HG02938 (cell line): ENCODE measurements around the gene SOX30.
"Not testable (repeated sequence)": the region's sequence is repeated elsewhere in the genome, so short reads cannot be mapped to it uniquely, and the experiment has no call there.

Experiments
- ATAC-seq: cut with Tn5 transposase; IDR thresholded peaks from one replicate; pipeline ENCODE4 v1.9.1; 2021; ENCODE audit warnings: mild to moderate bottlenecking, moderate library complexity; ENCODE audit not compliant: unreplicated experiment

The SOX30 gene

GRCh38 chr5:157652377-157652692 lies at the start of gene SOX30:
Gene SOX30 (minus strand): TSS chr5:157652438. CDS start chr5:157652078, 360 bp downstream.
- no peak for ATAC-seq

GRCh38 chr5:157698674-157699073 lies 46.4 kb upstream of the SOX30 start:
- not testable (repeated sequence) for ATAC-seq

GRCh38 chr5:157696154-157696553 lies 43.9 kb upstream of the SOX30 start:
- not testable (repeated sequence) for ATAC-seq

DNA sequence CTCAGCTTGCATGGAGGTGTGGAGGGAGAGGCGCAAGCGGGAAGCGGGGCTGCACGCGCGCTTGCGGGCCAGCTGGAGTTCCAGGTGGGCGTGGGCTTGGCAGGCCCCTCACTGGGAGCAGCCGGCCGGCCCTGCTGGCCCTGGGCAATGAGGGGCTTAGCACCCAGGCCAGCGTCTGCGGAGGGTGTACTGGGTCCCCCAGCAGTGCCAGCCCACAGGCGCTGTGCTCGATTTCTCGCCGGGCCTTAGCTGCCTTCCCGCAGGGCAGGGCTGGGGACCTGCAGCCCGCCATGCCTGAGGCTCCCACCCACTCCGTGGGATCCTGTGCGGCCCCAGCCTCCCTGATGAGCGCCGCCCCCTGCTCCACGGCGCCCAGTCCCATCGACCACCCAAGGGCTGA lies 41.6 kb upstream of the SOX30 start:
- not testable (repeated sequence) for ATAC-seq

GRCh38 chr5:157690690-157691433 lies 38.6 kb upstream of the SOX30 start:
- no peak for ATAC-seq

GRCh38 chr5:157689942-157690689 lies 37.9 kb upstream of the SOX30 start:
- ATAC-seq: no peak

DNA sequence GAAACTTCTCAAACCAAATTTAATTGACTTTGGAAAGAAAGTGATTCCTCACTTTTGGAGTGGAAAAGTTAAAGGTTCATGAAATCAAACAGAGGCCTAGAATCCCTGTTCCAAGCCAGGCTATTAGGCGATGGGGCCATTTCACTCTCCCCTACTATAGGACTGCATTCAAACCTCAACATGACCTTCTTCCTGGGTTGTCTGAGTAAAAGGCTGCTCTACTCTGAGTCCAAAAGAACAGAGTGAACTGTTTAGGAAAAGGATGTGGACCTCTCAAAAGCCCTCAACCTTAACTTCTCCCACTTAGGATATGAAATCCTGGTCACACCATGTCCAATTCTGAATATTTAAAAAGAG lies 34.9 kb upstream of the SOX30 start:
- ATAC-seq: no peak

DNA sequence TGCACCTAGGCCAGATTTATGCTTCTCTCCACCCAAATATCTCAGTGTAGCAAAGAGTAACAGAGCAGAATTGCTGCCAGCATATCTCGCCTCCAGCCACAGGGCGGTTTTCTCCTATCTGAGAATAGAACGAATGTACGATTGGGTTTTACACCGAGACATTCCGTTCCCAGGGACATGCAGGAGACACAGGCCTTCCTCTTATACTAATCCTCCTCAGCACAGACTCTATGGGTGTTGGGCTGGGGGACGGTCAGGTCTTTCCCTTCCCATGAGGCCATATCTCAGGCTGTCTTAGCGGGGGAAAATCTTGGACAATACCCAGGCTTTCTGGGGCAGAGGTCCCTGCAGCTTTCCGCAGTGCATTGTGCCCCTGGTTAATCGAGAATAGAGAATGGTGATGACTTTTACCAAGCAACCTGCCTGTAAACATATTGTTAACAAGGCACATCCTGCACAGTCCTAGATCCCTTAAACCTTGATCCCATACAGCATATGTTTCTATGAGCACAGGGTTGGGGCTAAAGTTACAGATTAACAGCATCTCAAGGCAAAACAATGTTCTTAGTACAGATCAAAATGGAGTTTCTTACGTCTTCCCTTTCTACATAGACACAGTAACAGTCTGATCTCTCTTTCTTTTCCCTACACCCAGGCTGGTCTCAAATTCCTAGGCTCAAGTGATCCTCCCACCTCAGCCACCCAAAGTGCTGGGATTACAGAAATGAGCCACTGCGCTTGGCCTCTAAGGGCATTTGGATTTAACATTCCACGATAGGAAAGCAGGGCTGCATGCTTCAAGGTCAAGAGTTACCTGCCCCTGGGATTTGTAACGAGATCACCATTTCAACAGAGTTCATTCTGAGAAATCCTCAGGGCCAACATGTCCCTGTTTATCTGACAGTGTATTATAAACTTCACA lies 34.3 kb upstream of the SOX30 start:
- ATAC-seq: not testable (repeated sequence)

GRCh38 chr5:157682257-157682656 lies 30.0 kb upstream of the SOX30 start:
- ATAC-seq: no peak

DNA sequence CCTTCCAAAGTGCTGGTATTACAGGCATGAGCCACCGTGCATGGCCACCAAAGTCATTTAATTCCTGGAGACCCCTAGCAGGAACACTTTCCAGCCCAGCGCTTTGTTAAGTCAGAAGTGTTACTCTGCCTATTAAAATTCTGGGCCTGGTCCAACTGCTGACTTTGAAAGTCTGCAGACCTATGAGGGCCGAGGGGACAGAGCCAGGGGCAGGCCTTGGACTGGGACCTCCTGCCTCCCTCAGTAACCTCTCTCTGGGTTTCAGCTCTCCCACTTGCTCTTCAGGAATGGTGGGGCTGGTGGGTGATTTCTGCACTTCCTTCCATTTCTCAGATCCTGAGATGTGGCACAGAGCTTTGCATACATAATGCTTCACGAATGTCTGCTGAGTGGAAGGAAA lies 28.8 kb upstream of the SOX30 start:
- no peak for ATAC-seq

DNA sequence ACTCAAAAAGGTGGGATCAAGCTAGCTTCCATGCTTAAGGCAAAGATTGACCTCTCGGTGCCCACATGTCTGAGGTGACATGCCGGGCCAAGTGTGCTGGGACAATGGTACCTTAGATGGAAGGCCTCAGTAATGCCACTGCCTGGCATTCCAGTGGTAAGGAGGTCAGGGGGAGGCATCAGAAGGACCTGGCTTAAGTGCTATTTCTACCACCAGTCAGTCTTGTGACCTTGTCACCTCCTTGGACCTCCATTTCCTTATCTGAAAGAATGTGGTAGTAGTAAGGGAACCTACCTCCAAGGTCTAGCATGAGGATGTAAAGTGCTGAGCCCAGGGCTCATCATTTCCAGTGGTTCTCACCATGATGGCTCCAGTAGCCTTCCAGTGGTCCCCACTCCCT lies 28.0 kb upstream of the SOX30 start:
- ATAC-seq: no peak

DNA sequence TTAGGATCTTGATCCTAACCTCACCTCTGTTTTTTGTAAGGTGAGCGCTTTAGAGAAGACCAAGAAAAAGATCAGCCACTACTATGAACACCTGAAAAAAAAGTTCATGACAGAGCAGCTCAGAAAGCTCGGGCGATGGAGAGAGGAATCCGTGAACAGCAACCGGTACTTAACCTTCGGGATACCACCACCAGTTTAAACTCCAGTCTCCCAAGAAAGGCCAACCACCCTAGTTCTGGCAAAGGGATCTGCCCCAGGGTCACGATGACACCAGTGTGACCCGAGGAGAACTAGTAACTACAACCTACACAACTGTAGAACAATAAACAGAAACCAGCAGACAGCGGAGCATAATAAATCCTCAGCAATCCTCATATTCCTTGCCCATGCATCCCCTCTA lies 27.6 kb upstream of the SOX30 start:
- no peak for ATAC-seq

DNA sequence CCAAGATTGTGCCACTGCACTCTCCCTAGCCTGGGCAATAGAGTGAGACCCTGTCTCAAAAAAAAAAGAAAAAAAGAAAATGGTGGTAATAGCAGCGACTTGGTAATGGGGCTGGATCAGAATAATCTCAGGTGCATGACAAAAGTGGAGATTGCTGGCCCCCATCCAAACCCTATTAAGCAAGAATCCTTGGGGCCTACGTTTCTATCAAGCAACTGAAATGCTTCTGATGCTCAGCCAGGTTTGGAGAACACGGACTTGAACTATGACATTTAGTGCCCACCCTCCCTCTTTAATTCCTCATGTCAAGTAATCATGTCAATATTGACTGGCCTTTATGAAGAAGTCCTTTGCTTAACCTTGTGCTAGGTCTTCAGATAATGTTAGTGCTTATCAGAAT lies 25.7 kb upstream of the SOX30 start:
- no peak for ATAC-seq

DNA sequence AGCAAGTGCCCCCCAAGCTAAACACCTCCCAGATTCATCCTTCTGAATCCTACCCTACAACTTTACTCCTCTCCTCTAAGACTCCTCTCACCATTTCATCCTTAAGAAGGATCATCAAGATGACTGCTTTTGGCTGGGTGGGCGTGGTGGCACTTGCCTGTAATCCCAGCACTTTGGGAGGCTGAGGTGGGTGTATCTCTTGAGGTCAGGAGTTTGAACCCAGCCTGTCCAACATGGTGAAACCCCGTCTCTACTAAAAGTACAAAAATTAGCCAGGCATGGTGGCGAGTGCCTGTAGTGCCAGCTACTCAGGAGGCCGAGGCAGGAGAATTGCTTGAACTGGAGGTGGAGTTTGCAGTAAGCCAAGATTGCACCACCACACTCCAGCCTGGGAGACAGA lies 22.1 kb upstream of the SOX30 start:
- ATAC-seq: not testable (repeated sequence)

DNA sequence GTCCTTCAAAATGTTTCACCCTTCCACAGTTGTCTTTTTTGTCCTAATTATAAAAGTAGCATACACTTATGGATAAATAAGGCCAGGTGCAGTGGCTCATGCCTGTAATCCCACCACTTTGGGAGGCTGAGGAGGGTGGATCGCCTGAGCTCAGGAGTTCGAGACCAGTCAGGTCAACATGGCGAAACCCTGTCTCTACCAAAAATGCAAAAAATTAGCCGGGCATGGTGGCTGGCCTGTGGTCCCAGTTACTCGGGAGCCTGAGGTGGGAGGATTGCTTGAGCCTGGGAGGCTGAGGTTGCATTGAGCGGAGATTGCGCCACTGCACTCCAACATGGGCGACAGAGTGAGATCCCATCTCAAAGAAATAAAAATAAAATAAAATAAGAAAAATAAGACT lies 20.7 kb upstream of the SOX30 start:
- ATAC-seq: no peak

GRCh38 chr5:157671592-157672330 lies 19.5 kb upstream of the SOX30 start:
- no peak for ATAC-seq

DNA sequence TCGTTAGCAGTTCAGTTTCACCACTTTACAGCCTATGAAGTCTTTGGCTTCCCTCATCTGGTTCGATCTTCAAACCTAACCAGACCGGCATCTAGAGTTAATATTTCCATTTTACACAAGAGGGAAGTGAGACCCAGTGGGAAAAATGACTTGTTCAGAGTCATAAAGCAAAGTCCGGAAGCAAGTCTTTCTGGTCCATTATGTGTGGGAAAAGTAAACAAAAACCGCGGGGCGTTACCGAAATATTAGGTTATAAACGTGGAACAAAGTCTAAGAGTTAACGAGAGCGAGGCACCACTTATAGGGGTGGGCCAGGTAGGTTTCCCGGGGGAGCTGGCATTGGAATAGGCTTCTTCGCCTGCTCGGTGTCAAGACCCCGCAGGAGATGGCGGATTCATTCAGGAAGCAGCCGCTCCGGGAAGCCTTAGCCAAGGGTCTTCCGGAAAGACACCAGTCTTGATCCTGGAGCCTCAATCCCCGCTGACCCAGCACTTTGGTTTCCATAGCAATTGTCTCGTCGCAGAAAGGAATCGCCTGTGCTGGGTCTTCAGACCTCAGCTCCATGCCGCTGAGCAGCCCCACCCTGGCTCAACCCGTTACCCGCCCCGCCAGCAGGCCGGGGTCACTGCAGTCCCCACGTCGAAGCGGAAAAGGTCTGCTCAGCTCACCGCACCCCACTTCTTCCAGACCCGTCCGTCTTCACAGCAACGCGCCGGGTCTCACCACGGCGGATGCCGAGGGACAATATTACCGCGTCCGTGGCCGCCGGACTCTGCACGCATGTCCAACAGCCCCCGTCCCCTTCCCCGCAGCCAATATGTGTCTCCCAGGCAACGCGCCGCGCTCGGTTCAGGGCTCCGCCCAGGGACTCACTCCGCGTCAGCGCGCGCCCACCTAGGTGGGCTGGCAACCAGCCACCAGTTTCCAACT lies 18.7 kb upstream of the SOX30 start, which contains the start of gene C5orf52:
Gene C5orf52 (plus strand): TSS at position 872 of the 930 bp plus-strand sequence. CDS start 82 bp downstream, outside the sequence.
- ATAC-seq: no peak

GRCh38 chr5:157669701-157670097 lies 17.5 kb upstream of the SOX30 start:
- no peak for ATAC-seq

DNA sequence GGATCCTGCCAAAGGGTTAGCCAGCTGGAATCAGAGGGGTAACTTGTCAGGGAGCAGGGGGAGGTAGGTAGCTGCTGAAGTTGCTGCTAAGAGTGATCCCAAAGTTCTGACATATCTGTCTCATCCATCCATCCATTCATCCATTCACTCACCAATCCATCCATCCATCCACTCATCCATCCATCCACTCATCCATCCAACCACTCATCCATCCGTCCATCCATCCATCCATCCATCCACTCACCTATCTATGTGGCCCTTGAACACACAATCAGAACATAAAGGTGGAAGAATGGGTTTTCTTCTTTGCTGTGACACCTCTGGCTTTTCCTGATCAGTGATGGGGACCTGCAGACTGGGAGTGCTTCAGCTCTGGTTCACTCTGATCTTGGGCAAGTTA lies 16.1 kb upstream of the SOX30 start:
- no peak for ATAC-seq
